GM21717 (cell line): ENCODE measurements around the gene GDF10.

Experiments used
- ATAC-seq: cut with Tn5 transposase; IDR thresholded peaks from one replicate; pipeline ENCODE4 v1.9.1; 2021; ENCODE audit warnings: mild to moderate bottlenecking, moderate library complexity; ENCODE audit not compliant: unreplicated experiment

The GDF10 gene

GRCh38 chr10:47290338-47290737 is 9.7 kb upstream of the GDF10 start:
- no peak for ATAC-seq

- ATAC-seq = no peak
Measured at GRCh38 chr10:47291682-47292081, 8.3 kb upstream of the GDF10 start.

GRCh38 chr10:47294057-47294456 is 5.9 kb upstream of the GDF10 start:
- ATAC-seq = no peak

GRCh38 chr10:47294501-47294900 is 5.5 kb upstream of the GDF10 start:
- ATAC-seq = no peak

GRCh38 chr10:47295411-47295810 is 4.6 kb upstream of the GDF10 start:
- ATAC-seq = no peak

GRCh38 chr10:47296156-47296894 is 3.7 kb upstream of the GDF10 start:
- no peak for ATAC-seq

GRCh38 chr10:47296941-47297340 is 3.1 kb upstream of the GDF10 start:
- no peak for ATAC-seq

GRCh38 chr10:47297866-47298540 is 2.0 kb upstream of the GDF10 start:
- no peak for ATAC-seq

- ATAC-seq = no peak
Measured at GRCh38 chr10:47298715-47299114, 1.3 kb upstream of the GDF10 start.

GRCh38 chr10:47300429-47300931 is 483 bp downstream of the GDF10 start:
- no peak for ATAC-seq

- ATAC-seq = no peak
Measured at GRCh38 chr10:47301833-47302232, 1.8 kb downstream of the GDF10 start.

- ATAC-seq = no peak
Measured at GRCh38 chr10:47303105-47303504, 3.1 kb downstream of the GDF10 start.

GRCh38 chr10:47303866-47304265 is 3.9 kb downstream of the GDF10 start:
- ATAC-seq = no peak

- no peak for ATAC-seq
Measured at GRCh38 chr10:47305566-47305965, 5.6 kb downstream of the GDF10 start.

- no peak for ATAC-seq
Measured at GRCh38 chr10:47306387-47307210, 6.6 kb downstream of the GDF10 start.

GRCh38 chr10:47307381-47307780 is 7.4 kb downstream of the GDF10 start:
- ATAC-seq = no peak

GRCh38 chr10:47308775-47309174 is 8.8 kb downstream of the GDF10 start:
- ATAC-seq = no peak

- ATAC-seq = no peak
Measured at GRCh38 chr10:47309408-47310089, 9.6 kb downstream of the GDF10 start.

- ATAC-seq = no peak
Measured at GRCh38 chr10:47310090-47310505, 10.1 kb downstream of the GDF10 start.

- no peak for ATAC-seq
Measured at GRCh38 chr10:47311193-47311931, 11.4 kb downstream of the GDF10 start.
